ENCODE measurements around the gene RALGPS1. TPM values are rescaled to one million over a fixed set of nuclear protein-coding genes. Genes with fewer than 3 reads are reported as not detected.
A peak's percentile ranks its signal among the peaks of the same experiment; 100 is the strongest.

The RALGPS1 gene
- total and polyA plus RNA-seq, 2 of the 8 experiments (the other 6 are each of a cell fraction or from before 2014, with no cell fraction given): 20.0 to 23.5 TPM

DNA sequence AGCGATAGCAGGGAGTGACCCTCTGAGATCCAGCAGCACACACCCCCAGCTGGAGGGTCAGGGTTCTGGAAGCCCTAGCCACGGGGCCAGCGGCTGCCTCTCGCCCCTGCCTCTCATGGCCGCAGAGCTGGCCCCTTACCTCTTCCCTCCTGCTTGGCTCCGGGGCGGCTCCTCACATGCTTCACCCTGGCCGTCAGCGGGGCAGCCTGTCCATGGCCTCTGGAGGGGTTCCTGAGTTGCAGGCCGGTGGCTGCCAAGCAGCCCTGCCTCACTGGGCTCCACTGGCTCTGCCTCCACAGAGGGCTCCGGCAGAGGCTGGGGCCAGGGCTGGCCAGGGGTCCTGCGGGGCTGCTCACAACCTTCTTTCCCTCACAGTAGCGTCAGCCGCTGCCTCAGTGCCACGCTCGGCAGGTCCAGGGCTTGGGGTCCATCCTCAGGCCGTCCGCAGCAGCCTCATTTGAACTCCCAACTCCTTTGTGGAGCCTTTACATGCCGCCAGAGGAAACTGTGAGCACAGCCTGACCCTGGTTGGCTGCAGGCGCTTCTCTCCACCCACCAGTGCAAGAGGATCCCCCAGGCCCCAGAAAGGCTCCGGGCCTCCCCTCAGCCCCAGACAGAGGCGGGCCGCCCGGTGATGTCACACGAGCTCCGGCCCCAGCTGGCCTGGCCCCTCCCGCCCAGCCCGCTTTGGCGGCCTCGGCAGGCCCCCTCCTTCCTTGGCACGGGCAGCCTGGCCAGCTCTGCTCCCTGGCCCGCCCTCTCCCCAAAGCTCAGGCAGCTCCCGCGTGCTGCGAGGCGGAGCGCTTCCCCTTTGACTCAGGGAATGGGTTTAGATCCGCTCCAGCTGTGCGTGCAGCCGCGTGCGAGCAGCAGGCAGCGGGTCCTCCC lies 207.8 kb downstream of the RALGPS1 start, which contains the start of gene ANGPTL2 (continued):
- TF ChIP-seq, protein P1, sequence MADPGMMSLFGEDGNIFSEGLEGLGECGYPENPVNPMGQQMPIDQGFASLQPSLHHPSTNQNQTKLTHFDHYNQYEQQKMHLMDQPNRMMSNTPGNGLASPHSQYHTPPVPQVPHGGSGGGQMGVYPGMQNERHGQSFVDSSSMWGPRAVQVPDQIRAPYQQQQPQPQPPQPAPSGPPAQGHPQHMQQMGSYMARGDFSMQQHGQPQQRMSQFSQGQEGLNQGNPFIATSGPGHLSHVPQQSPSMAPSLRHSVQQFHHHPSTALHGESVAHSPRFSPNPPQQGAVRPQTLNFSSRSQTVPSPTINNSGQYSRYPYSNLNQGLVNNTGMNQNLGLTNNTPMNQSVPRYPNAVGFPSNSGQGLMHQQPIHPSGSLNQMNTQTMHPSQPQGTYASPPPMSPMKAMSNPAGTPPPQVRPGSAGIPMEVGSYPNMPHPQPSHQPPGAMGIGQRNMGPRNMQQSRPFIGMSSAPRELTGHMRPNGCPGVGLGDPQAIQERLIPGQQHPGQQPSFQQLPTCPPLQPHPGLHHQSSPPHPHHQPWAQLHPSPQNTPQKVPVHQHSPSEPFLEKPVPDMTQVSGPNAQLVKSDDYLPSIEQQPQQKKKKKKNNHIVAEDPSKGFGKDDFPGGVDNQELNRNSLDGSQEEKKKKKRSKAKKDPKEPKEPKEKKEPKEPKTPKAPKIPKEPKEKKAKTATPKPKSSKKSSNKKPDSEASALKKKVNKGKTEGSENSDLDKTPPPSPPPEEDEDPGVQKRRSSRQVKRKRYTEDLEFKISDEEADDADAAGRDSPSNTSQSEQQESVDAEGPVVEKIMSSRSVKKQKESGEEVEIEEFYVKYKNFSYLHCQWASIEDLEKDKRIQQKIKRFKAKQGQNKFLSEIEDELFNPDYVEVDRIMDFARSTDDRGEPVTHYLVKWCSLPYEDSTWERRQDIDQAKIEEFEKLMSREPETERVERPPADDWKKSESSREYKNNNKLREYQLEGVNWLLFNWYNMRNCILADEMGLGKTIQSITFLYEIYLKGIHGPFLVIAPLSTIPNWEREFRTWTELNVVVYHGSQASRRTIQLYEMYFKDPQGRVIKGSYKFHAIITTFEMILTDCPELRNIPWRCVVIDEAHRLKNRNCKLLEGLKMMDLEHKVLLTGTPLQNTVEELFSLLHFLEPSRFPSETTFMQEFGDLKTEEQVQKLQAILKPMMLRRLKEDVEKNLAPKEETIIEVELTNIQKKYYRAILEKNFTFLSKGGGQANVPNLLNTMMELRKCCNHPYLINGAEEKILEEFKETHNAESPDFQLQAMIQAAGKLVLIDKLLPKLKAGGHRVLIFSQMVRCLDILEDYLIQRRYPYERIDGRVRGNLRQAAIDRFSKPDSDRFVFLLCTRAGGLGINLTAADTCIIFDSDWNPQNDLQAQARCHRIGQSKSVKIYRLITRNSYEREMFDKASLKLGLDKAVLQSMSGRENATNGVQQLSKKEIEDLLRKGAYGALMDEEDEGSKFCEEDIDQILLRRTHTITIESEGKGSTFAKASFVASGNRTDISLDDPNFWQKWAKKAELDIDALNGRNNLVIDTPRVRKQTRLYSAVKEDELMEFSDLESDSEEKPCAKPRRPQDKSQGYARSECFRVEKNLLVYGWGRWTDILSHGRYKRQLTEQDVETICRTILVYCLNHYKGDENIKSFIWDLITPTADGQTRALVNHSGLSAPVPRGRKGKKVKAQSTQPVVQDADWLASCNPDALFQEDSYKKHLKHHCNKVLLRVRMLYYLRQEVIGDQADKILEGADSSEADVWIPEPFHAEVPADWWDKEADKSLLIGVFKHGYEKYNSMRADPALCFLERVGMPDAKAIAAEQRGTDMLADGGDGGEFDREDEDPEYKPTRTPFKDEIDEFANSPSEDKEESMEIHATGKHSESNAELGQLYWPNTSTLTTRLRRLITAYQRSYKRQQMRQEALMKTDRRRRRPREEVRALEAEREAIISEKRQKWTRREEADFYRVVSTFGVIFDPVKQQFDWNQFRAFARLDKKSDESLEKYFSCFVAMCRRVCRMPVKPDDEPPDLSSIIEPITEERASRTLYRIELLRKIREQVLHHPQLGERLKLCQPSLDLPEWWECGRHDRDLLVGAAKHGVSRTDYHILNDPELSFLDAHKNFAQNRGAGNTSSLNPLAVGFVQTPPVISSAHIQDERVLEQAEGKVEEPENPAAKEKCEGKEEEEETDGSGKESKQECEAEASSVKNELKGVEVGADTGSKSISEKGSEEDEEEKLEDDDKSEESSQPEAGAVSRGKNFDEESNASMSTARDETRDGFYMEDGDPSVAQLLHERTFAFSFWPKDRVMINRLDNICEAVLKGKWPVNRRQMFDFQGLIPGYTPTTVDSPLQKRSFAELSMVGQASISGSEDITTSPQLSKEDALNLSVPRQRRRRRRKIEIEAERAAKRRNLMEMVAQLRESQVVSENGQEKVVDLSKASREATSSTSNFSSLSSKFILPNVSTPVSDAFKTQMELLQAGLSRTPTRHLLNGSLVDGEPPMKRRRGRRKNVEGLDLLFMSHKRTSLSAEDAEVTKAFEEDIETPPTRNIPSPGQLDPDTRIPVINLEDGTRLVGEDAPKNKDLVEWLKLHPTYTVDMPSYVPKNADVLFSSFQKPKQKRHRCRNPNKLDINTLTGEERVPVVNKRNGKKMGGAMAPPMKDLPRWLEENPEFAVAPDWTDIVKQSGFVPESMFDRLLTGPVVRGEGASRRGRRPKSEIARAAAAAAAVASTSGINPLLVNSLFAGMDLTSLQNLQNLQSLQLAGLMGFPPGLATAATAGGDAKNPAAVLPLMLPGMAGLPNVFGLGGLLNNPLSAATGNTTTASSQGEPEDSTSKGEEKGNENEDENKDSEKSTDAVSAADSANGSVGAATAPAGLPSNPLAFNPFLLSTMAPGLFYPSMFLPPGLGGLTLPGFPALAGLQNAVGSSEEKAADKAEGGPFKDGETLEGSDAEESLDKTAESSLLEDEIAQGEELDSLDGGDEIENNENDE (IDR thresholded peaks at IDR 0.05; ENCODE audit: insufficient replicate concordance, low read length): no peak
- peak; percentile 70; the same call in 1 of the 2 replicates for TF ChIP-seq CREB1 (IDR thresholded peaks at IDR 0.05)

Data from H1 (cell line).